Stimulated activated CD8-positive, alpha-beta memory T cell treated with anti-CD3 and anti-CD28 coated beads, Interleukin-7, amount 100 ng/mL, for 48 hours (primary cell): ENCODE results near the gene SRSF6.
"Not testable (repeated sequence)": the region's sequence is repeated elsewhere in the genome, so short reads cannot be mapped to it uniquely, and the experiment has no call there.

Source experiments
- DNase-seq, 2 donors: peaks; one replicate each; pipeline ENCODE4 v3.0.0-alpha.2; 2020; ENCODE audit warnings: low read depth in 1 of 2; ENCODE audit errors: extremely low read depth in 1 of 2

The SRSF6 gene

DNA sequence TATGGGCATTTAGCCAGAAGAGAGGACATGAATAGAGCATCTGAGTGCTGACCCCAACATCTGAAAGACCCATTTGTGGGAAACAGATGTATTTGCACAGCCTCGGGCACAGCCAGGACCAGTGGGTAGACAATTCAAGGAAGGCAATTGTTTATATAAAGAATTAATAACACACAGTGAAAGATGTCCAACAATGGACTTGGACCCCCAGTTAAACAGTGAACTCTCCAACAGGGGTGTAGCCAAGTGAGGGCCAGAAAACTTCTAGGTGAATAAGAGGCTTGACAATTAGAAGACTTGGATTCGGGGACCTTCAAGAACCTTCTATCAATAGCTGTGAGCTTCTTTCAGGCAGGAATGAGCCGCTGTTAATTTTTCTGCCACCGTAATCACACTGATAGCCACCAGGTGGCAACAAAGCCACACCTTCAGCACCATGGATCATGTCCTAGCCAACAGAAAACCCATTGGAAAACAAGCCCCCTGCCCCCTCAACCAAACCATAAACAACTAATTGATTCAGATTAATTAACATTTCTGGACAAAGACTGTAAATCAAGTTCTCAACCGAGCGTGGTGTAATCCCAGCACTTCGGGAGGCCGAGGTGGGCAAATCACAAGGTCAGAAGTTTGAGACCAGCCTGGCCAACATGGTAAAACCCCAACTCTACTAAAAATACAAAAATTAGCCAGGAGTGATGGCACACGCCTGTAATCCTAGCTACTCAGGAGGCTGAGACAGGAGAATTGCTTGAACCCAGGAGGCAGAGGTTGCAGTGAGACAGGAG is 8.8 kb upstream of the SRSF6 start:
- DNase-seq, result peak in 1 of 2 donors; percentile 13

DNA sequence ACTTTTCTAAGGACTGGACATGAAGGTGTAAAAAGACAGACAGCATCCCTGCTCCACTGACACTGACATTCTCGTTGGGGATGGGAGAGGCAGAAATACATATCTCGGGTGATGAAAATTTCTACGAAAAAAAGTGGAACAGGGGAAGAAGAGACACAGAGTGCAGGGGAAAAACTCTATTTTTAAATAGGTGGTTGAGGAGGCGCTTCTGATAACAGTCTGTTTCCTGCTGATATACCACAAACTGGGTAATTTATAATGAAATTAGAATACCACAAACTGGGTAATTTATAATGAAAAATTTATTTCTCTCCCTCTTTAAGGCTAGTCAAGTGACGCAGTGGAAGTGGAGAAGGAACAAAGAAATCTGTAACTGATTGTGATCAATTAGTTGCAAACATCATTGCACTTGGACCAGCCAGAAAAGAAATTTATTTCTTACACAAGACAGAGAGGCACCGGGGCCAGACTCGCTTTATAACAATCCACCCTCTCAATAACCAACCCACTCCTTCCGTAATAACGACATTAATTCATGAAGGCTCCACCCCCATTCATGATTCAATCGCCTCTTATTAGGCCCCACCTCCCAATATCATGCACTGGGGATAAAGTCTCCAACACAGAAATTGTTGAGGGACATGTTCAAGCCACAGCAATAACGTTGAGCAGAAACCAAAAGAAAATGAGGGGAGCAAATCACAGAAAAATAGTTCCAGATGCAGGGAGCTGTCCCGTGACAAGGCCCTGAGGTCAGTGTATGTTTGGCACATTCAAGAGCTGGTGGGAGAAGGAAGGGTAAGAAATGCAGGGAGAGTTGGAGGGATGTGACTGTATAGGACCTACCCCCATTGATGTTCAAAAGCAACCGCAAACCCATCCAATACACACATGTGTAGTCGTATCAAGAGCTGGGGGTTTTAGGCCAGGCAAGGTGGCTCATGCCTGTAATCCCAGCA is 6.6 kb upstream of the SRSF6 start:
- DNase-seq, result no peak

DNA sequence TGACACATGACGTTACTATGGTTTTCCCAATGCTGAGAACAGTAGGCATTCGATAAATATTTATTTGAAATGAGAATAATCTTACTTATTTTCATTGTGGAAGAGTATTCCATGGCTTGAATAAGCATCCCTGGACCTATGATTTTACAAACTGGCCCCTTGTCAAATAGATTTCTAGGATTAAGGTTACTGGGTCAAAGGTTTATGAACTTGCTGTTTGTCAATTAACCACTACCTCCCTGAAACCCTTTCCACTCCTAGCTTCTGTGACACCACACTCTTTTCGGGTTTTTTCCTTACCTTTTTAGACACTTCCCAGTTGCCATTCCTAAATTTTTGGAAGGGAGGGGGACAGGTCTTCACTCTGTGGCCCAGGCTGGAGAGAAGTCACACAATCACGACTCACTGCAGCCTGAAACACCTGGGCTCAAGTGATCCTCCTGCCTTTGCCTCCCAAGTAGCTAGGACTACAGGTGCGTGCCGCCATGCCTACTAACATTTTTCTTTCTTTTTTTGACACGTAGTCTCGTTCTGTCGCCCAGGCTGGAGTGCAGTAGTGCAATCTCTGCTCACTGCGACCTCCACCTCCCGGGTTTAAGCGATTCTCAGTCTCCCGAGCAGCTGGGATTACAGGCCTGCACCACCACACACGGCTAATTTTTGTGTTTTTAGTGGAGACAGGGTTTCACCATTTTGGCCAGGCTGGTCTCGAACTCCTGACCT is 5.1 kb upstream of the SRSF6 start:
- DNase-seq, result no peak

DNA sequence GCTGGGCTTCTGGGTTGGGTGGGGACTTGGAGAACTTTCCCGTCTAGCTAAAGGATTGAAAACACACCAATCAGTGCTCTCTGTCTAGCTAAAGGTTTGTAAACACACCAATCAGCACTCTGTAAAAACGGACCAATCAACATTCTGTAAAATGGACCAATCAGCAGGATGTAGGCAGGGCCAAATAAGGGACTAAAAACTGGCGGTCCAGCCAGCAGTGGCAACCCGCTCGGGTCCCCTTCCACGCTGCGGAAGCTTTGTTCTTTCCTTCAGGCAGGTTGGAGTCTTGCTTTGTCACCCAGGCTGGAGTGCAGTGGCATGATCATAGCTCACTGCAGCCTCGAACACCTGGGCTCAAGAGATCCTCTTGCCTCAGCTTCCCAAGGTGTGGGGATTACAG is 1.4 kb upstream of the SRSF6 start:
- DNase-seq, result not testable (repeated sequence)

DNA sequence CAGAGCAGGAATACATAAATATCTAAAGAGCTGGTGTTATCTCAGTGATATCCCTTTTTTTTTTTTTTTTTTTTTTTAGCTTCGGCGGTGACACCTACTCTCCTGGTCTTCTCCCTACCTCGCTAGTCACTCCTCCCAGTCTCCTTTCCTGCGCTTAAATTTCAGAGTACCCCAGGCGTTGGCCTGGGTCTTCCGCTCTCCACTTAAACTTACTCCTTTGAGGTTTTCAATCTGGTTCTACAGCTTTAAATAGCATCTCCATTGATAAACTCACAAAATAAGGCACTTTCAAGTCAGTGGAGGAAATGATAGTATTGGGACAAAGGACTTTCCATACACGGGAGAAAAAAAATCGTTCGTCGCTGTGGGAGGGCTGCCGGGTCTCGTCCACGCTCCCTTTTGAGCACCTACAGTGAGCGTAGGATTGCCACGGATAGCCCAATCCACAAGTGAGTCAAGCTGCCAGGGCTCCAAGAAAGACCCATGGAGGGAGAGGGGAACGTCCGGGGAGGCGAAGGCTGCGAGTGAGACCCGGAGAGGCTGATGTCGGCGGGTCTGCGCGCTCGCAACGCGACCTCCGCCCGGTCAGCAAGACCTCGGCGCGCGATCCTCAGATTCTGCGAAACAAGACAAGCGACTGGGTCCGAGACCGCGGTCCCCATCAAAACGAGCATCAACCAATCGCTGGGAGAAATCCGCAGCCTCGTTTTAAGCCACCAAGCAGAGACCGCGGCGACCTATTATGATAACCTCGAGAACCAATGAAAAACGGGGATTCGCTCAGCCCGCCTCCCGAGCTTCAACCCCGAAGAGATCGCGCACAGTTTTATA is 672 bp upstream of the SRSF6 start:
- DNase-seq, result peak; percentile 60 to 82

DNA sequence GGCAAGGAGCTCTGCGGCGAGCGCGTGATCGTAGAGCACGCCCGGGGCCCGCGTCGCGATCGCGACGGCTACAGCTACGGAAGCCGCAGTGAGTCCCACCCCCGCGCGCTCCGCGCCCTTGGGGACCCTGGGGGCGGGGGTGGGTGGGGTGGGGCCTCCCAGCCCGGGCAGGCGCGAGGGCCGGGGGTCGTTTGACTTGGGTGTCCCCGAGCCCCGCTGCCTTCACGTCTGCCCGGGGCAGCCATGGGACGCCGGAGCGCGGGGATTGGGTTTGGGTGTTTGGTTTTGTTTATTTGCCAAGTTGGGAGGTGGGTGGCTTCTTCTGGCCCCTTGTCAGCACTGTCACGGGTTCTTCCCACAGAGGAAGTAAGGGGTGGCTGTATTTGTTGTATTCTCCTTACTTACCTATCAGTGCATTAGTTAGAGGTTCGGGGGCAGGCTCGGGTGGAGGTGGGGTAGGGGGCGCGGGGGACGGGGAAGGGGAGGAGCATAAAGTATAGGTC is 777 bp downstream of the SRSF6 start:
- DNase-seq, result no peak

DNA sequence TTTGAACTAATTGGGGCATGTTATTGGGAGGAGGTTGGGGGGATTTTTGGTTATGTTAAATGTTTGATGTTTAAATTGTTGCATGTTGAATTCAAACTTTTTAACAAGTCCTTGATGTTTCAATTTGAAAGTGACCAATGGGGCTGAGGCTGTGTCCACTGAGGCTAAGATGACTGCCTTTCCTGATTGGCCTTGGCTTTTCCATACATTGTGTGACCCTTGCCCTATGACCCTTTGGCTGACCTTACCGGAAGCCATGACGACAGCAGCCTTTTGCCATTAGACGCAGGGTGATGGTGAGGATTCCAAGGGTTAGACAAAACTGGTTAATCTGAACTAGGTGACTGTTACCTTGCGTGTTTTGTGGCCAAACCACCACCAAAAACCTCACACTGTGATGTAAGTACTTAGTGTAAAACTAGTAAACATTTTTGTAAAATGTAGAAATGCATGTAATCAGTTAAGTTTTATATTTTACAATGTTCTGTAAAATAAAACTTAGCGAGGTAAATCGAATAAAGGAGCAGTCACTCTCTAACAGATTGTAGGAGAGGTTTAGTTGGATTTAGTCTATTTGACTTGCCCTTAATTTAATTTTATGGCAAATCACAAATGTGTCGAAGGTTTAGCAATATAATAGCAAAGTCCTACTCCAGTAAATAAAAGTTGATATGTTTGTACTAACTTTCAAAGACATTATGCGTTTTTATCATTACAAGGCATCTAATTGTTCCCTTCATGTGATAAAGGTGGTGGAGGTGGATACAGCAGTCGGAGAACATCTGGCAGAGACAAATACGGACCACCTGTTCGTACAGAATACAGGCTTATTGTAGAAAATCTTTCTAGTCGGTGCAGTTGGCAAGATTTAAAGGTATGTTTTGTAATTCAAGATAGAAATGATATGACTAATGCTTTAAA is 1.6 kb downstream of the SRSF6 start:
- DNase-seq, result no peak

DNA sequence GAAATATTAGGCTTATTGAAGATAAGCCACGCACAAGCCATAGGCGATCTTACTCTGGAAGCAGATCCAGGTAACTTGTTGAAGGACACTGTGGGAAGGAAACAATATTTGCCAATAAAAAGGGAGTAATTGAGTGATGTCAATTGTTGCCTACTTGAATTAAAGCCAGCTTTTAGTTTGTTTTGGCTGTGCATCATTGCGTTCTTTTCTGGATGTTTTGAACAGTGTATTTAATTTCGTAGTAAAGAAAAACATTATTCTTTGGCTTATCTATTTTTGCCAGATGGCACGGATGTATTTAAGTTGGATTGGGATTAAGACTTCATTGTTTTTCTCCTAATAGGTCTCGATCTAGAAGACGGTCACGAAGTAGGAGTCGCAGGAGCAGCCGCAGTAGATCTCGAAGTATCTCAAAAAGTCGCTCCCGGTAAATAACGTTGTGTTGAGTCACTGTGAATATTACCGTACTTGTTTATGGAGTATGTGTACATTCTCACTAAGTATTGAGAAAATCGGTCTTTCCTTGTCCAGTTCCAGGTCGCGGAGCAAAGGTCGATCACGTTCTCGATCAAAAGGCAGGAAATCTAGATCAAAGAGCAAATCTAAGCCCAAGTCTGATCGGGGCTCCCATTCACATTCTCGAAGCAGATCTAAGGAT is 2.6 kb downstream of the SRSF6 start:
- DNase-seq, result no peak

DNA sequence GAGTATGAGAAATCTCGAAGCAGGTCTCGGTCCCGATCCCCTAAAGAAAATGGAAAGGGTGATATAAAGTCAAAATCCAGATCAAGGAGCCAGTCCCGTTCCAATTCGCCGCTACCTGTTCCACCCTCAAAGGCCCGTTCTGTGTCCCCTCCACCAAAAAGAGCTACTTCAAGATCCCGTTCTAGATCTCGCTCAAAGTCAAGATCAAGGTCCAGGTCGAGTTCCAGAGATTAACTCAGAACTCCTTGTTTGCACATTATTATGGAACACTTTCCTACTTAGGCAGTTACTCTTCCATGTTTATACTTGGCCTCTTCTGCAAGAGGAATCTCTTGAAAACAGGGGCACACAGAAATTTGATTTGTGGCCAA is 3.1 kb downstream of the SRSF6 start:
- DNase-seq, result no peak

DNA sequence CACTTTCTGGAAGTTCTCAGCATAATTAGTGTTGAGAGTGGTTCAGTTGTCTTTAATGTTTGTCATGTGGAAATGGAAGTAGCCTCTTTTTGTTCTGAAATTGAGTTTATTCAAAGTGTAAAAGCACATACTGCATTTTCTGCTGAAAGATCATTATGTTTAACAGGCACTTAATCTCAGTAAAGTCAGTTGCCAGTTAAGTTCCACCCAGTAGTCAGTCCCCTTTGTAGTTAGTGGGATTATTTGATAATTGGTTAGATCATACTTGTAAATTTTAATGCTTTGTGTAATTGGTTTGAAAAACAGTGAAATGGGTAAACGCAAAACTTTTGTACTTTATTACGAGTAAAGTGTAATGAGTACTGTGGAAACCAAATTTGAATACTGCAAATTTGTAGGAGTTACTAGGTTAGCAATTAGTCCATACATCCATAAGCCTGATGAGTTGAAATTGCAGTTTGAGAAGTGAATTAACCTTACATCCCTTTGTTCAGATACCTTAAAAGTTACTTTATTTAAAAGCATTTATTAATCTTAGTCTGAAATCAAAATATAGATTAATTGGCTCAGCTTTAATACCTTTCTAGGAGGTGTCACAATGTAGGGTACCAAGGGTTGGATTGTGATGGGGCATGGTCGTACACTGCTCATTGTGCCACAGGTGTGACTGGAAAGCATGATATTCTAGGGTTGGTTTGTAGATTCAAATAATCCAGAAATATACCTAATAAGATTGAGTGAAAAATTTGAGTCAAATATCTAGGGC is 4.4 kb downstream of the SRSF6 start:
- DNase-seq, result no peak

DNA sequence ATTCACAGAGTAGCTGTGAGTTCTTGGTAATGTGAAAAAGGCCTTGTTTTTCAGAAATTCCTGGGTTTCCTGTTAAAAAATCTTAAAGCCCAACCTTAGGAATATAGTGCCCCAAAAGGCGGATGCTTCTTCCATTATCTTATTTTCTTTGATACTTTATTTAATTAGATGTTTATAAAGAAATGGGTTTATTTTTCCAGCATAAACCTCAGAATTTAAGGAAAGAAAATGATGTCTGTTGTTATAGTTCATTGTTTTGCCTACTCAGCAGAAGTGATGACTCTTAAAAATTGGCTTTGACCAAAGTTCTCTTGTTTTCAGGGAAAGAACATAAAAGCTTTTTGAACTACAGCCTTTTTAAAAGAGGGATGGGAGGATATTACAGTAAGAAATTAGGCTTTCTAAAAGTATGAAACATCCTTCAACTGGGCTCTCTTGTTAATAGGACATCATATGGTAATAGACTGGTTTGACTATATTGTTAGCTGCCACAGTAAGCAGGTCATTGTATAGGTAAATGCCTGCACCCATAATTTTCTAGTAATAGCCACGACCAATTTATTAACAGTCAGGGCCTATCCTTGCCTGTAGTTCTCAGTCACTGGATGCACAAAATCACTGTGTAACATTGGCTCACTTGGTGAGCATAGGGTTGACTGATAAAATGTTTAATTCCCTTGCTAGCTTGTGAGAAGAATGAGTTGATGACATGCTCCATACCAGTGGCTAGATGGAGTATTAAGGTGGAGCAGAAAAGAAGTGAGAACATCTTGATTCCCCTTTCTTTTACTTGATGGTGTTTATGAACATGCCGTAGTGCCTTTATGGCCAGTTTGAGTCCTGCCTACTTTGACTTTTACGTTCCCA is 5.2 kb downstream of the SRSF6 start:
- DNase-seq, result no peak

DNA sequence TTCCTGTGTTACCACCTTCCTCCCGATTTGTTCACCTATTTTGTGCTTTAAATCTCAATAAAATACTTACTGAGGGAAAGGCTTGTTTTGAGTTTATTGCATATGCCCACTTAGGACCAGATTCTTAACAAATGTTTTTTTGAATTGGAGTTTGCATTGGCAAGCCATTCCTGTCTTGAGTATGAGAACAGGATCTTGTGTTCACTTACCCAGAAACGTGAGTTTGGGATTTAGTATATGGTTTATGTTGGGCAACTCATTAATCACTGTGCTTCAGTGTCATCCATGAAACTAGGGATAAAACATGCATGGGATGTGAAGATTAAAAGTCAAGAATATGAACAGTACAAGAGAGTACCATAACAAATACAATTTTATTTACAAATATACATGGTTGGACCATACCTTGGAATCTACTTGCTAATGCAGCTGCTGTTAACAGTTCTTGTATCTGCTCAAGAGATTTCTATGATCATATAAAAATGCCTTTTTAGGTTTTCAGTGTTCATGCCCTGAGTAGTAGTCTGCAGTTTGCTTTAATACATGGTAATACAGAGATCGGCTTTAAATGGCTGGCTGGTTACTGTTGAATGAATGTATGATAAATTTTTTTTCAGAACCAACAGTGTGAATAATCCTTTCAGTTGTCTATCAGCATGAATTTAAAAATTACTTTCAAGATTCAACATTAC is 6.0 kb downstream of the SRSF6 start:
- no peak for DNase-seq

DNA sequence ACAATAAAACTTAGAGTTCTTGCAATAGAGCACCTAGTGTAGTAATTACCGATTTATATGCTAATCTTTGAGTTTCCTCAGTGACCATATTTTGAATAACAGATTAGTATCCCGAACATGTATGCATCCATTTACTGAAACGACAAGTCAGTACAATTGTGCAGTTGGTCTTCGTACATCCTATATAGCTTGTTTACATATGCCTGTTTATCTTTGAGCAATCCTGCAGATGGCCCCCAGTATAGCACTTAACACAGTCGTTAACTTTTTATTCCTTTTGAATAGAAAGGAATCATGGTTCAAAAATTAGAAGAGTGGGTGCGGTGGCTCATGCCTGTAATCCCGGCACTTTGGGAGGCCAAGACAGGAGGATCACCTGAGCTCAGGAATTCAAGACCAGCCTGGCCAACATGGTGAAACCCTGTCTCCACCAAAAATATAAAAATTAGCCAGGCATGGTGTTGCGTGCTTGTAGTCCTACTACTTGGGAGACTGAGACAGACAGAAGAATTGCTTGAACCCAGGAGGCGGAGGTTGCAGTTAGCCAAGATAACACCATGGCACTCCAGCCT is 6.6 kb downstream of the SRSF6 start:
- DNase-seq, result no peak

DNA sequence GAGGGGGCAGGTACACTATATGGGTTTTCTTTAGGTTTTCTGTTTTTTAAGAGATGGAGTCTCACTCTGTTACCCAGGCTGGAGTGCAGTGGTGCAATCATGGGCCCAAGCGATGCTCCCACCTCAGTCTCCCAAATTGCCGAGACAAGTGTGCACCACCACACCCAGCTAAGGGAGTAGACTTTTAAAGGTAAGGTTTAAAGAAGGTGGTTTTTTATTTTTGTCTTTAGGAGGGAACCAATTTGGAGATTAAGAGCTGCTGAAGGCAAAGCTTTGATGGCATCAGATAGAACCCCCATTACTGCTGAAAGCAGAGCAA is 7.9 kb downstream of the SRSF6 start:
- no peak for DNase-seq

DNA sequence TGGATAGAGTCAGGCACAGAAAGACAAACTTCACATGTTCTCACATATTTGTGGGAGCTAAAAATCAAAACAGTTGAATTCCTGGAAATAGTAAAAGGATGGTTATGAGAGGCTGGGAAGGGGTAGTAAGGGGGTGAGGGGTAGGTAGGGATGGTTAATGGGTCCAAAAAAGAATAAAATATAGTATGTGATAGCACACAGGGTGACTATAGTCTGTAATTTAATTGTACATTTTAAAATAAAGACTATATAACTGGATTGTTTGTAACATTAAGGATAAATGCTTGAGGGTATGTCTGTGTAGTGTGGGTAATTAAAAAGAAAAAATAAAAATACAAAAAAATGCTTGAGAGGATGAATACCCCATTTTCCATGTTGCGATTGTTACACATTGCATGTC is 9.9 kb downstream of the SRSF6 start:
- no peak for DNase-seq

DNA sequence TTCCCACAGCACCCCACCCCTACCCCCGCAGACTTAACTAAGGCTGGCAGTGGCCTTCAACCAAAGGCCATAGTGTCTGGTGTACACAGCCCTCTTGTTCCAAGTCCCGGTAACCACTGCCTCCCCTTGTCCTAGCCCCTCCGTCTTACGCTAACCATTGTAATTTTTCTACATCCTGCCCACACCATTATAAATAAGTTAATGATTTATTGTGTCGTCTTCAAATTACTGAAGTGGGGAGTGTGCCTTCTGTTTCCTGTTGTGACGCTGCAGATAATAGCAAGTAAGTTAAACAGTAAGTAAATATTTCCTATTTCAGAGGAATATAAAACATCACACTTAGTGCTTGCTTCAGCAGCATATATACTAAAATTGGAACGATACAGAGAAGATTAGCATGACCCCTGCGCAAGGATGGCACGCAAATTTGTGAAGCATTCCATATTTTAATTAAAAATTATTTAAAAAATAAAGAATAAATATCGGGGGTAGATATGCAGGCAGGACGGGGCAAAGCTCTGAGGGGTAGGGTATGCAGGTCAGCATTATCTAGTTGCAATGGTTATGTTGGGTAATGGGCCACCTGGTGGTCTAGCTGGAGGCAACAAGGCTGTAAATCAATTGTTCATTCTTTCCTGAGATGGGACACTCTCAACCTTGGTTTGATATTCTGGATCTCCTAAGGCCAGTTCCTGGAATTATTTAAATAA is 15.1 kb downstream of the SRSF6 start:
- no peak for DNase-seq
